Measurements from ENCODE around the gene DTNBP1.

DTNBP1 gene

DNA sequence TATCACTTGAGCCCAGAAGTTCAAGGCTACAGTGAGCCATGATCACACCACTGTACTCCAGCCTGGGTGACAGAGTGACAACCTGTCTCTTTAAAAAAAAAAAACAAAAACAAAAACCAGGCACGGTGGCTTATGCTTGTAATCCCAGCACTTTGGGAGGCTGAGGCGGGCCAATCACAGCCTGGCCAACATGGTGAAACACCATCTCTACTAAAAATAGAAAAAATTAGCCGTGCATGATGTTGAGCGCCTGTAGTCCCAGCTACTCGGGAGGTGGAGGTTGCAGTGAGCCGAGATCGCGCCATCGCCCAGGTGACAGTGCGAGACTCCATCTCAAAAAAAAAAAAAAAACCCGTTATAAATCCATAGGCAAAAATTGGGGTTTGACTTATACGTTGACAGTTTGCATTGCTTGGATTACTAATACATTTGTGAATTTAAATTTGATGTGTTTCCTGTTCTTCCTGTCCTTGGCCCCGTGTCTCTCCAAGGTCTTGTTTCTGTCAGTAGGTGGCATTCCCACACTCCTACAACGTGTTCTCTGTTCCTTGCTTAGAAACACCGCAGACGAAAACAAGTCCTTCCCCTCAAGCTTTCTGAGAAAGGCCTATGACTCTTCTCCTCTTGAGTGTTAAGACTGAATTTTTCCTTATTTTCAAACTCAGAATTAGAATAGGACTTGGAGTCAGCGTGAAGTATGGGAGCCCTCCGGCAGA, 147.0 kb downstream of the DTNBP1 start:
- no peak overlapping the region for H3K27ac ChIP-seq
- no peak for TF ChIP-seq ZFX (IDR thresholded peaks at IDR 0.05)
- TF ChIP-seq, protein P1, sequence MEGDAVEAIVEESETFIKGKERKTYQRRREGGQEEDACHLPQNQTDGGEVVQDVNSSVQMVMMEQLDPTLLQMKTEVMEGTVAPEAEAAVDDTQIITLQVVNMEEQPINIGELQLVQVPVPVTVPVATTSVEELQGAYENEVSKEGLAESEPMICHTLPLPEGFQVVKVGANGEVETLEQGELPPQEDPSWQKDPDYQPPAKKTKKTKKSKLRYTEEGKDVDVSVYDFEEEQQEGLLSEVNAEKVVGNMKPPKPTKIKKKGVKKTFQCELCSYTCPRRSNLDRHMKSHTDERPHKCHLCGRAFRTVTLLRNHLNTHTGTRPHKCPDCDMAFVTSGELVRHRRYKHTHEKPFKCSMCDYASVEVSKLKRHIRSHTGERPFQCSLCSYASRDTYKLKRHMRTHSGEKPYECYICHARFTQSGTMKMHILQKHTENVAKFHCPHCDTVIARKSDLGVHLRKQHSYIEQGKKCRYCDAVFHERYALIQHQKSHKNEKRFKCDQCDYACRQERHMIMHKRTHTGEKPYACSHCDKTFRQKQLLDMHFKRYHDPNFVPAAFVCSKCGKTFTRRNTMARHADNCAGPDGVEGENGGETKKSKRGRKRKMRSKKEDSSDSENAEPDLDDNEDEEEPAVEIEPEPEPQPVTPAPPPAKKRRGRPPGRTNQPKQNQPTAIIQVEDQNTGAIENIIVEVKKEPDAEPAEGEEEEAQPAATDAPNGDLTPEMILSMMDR (conservative IDR thresholded peaks at IDR 0.05) = no peak

DNA sequence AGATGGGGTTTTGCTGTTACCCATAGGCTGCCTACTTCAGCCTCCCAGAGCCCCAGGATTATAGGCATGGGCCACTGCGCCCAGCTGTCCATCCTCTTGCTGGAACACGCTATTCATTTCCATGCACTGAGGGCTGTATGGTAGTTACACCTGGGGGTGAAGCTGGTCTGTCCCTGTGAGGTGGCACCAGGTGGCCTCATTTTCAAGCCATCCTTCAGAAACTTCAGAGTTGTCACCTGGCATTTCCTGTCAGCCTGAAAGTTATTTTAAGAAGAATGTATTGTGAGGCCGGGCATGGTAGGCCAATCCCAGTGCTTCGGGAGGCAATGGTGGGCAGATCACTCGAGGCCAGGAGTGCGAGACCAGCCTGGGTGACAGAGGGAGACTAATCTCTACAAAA, 147.6 kb downstream of the DTNBP1 start:
- TF ChIP-seq, protein P1 (conservative IDR thresholded peaks at IDR 0.05) = no peak
- TF ChIP-seq ZFX (IDR thresholded peaks at IDR 0.05) = no peak
- H3K27ac ChIP-seq = no peak overlapping the region

GRCh38 chr6:15513801-15514711, 148.8 kb downstream of the DTNBP1 start:
- TF ChIP-seq, protein P1 (conservative IDR thresholded peaks at IDR 0.05) = no peak
- no peak for TF ChIP-seq ZFX (IDR thresholded peaks at IDR 0.05)
- H3K27ac ChIP-seq = no peak overlapping the region

GRCh38 chr6:15513131-15513771, 149.6 kb downstream of the DTNBP1 start:
- no peak for TF ChIP-seq ZFX (IDR thresholded peaks at IDR 0.05)
- TF ChIP-seq, protein P1 (conservative IDR thresholded peaks at IDR 0.05) = no peak
- no peak overlapping the region for H3K27ac ChIP-seq

DNA sequence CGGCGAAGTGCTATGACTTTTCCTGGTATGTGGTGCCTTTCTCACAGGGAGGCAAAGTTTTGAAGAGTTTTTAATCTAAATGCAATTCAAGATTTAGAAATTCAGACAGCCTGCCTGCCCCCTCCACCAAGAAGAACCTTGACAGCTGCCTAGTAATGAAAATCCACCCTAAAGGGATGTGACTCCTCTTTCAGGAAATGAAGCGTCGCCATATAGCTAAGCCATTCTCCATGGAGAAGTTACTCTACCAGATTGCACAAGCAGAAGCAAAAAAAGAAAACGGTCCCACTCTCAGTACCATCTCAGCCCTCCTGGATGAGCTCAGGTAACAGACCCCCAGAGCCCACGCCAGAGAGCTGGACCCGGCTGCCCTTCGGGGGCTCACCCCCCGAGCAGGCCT, 150.1 kb downstream of the DTNBP1 start:
- TF ChIP-seq, protein P1 (conservative IDR thresholded peaks at IDR 0.05) = no peak
- TF ChIP-seq ZFX (IDR thresholded peaks at IDR 0.05) = no peak
- H3K27ac ChIP-seq = no peak overlapping the region

DNA sequence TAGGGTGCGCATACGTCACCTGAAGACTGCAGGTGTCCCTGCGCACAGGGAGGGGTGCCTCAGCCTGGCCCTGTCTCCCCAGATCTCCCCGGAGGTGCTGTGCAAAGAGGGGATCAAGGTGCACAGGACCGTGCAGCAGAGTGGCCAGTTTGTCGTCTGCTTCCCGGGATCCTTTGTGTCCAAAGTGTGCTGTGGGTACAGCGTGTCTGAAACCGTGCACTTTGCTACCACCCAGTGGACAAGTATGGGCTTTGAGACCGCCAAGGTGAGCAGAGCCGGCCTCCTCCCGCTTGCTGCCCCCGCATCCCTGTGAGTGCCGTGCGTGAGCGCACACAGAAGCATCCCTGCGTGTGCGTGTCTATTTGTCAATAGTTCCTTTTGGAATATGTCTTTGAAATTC, 150.7 kb downstream of the DTNBP1 start:
- no peak for TF ChIP-seq ZFX (IDR thresholded peaks at IDR 0.05)
- TF ChIP-seq, protein P1 (conservative IDR thresholded peaks at IDR 0.05) = no peak; the same call in 1 of the 2 replicates
- no peak overlapping the region for H3K27ac ChIP-seq
